Activated CD8-positive, alpha-beta T cell treated with anti-CD3 and anti-CD28 coated beads for 36 hours (primary cell): ENCODE results near the gene PXMP4. TPM values are rescaled to one million over a fixed set of nuclear protein-coding genes. Genes with fewer than 3 reads are reported as not detected.

Experiments used
- ATAC-seq: fragments of 200-7000 bp; cut with Tn5 transposase; one replicate; pipeline ENCODE4 v1.10.0; 2021; ENCODE audit warnings: mild to moderate bottlenecking, moderate library complexity
- CTCF ChIA-PET: fragments of 350-600 bp; sonication (Branson Sonifier 250); formaldehyde crosslinking; loops from one replicate; lab custom pipeline; 2021; ENCODE audit warnings: antibody characterized with exemption; lab: Charles Lee
- POLR2A ChIA-PET: fragments of 350-600 bp; sonication (Branson Sonifier 250); formaldehyde crosslinking; loops from one replicate; lab custom pipeline; 2021; ENCODE audit warnings: antibody characterized with exemption; lab: Charles Lee
- DNase-seq: peaks from one replicate; pipeline ENCODE4 v3.0.0-alpha.2; 2020
- H3K27ac Mint-ChIP-seq: one replicate; pipeline ENCODE4 v1.8.0; 2021; ENCODE audit warnings: mild to moderate bottlenecking, mixed read lengths
- H3K27me3 Mint-ChIP-seq: one replicate; pipeline ENCODE4 v1.8.0; 2021; ENCODE audit warnings: mixed read lengths
- H3K36me3 Mint-ChIP-seq: one replicate; pipeline ENCODE4 v1.8.0; 2021; ENCODE audit warnings: low read depth, mixed read lengths
- H3K4me1 Mint-ChIP-seq: one replicate; pipeline ENCODE4 v1.8.0; 2021; ENCODE audit warnings: low read depth, mixed read lengths
- H3K4me3 Mint-ChIP-seq: one replicate; pipeline ENCODE4 v1.8.0; 2021; ENCODE audit warnings: mild to moderate bottlenecking, moderate library complexity, mixed read lengths
- H3K9me3 Mint-ChIP-seq: one replicate; pipeline ENCODE4 v1.8.0; 2021; ENCODE audit warnings: mixed read lengths
- CTCF ChIP-seq: fragments of 200-600 bp; IDR thresholded peaks from one replicate; pipeline ENCODE4 v1.8.0; 2022; ENCODE audit warnings: antibody characterized with exemption, mild to moderate bottlenecking
- intact Hi-C: fragments of 100-400 bp; cut with micrococcal nuclease; formaldehyde crosslinking; loops from one replicate; pipeline ENCODE4 v1.10.0; 2022
- total RNA-seq, 2 experiments: library from RNA; stranded (reverse); gene quantifications; one replicate each; pipeline ENCODE4 v1.2.3, GENCODE V29; 2021

PXMP4 gene
- total RNA-seq, 2 experiments from 2014 or later: 6.9 to 7.3 TPM

- Mint-ChIP-seq H3K36me3 (no peaks in the 10 kb centered on the region), H3K27me3 (no peaks in the 10 kb centered on the region), H3K27ac (peak within 1 kb of the TSS; percentile 39), H3K4me1 (peaks cover 29% of the 10 kb centered on the region), H3K4me3 (peak within 1 kb of the TSS; percentile 67), H3K9me3 (no peaks in the 10 kb centered on the region)
- ATAC-seq (no peak), DNase-seq (no peak)
- intact Hi-C loops: no loop called here
- CTCF ChIA-PET: interaction anchor here (1.8 to 4.2 kb wide), 2 partner anchors 10 to 25 kb away, joined by 4 to 20 read pairs; no protein-coding TSS in a partner anchor
- no peak for TF ChIP-seq CTCF
- POLR2A ChIA-PET: interaction anchor here (0.8 to 15.4 kb wide), 2 partner anchors 18 to 27 kb away, joined by 3 to 262 read pairs; partner anchors contain the start of gene NECAB3
Measured at GRCh38 chr20:33662172-33662571, 57.9 kb downstream of the PXMP4 start, which contains the start of gene C20orf144. TSS of gene C20orf144 (plus strand) at chr20:33662327. CDS start at chr20:33662346, 19 bp downstream.

DNA sequence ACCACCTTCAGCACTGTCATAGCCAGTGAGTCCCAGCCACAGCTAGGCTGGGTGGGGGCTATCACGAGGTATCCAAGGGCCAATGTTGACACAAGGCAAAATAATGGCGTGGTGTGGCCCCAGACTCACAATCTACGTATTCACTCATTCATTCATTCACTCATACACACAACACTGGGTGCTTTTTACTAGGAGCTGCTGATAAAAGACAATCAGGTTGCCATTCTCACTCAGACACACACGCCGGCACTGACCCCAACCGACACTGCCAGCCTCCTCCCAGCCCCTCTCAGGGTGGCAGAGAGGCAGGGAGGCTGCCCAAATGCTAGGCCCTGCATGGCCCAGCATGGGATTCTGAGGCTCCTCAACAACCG is 59.4 kb downstream of the PXMP4 start:
- Mint-ChIP-seq H3K36me3 (no peaks in the 10 kb centered on the region), H3K27me3 (no peaks in the 10 kb centered on the region), H3K9me3 (no peaks in the 10 kb centered on the region), H3K4me1 (peaks cover 21% of the 10 kb centered on the region), H3K27ac (no peak overlapping the region), H3K4me3 (no peak overlapping the region)
- DNase-seq: no peak
- intact Hi-C loops: no loop called here
- CTCF ChIA-PET: no interaction called here
- no peak for ATAC-seq
- POLR2A ChIA-PET: interaction anchor here (0.7 kb wide), 1 partner anchor 72 kb away, joined by 3 read pairs; no protein-coding TSS in a partner anchor
- no peak for TF ChIP-seq CTCF

DNA sequence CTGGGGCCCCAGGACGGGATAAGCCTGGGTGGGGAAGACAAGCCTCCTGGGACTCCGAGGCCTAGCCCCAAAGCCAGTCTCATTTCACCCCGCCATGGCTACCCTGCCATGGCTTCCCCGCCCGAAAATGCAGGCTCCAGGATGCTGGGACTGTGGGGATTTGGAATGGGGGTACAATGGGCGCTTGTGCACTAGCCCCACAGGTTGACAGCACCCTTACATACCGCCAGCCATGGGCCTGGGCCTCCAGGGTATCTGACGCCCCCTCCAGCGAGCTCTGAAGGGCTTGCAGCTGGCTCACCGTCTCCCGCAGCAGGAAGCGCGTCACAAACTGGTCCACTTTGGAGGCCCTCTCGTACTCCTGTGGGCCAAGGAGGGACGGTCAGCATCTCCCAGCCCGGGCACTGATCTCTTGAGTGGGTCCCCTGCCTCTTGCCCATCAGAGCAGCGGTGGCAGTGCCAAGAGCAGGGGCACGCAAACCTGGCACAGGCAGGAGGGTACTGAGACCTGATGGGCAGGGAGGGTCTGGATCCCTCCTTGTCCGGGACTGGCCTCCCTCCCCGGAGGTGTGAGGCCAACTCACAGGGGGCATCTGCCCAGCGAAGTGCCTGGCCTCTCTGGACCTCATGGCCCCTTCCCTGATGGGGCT is 60.0 kb downstream of the PXMP4 start:
- no peaks in the 10 kb centered on the region for H3K27me3 Mint-ChIP-seq
- H3K36me3 Mint-ChIP-seq: no peaks in the 10 kb centered on the region
- H3K4me3 Mint-ChIP-seq: no peak overlapping the region
- intact Hi-C loops: no loop called here
- H3K4me1 Mint-ChIP-seq: peaks cover 16% of the 10 kb centered on the region
- TF ChIP-seq CTCF: no peak
- POLR2A ChIA-PET: no interaction called here
- DNase-seq (no peak), ATAC-seq (no peak)
- no peak overlapping the region for H3K27ac Mint-ChIP-seq
- H3K9me3 Mint-ChIP-seq: no peaks in the 10 kb centered on the region
- CTCF ChIA-PET: interaction anchor here (2.0 kb wide), 1 partner anchor 8 kb away, joined by 7 read pairs; no protein-coding TSS in a partner anchor

DNA sequence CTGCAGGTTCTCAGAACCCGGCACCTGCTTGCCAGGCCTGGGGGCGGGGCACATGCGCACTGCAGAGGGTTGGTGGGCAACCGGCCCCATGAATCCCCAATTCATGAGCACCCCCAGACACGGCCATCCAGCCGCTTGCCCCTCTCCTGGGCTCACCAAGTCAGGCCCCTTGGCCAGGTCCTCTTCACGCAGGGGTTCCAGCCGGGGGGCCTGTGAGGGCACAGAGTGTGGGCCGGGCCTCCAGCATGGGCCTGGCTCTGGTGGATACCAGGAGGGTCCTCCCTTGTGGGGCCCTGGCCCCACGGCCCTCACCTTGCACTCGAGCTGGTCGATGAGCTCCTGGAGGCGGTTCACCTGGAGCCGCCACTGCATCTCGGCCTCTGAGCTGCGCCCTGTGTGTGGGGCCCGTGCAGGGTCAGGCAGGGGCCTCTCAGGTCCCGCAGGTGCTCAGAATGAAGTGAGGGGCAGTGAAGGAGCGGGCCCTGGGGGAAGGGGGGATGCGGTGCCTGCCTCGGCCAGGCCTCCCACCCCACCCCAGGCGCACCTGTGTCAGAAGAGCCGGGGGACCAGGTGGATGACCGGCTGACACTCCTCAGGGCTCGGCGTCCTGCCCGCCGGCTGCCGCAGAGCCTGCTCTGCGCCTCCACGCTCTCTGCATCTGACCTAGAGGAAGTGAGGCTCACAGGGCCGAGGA is 60.6 kb downstream of the PXMP4 start:
- no peaks in the 10 kb centered on the region for H3K27me3 Mint-ChIP-seq
- ATAC-seq: no peak
- H3K9me3 Mint-ChIP-seq: no peaks in the 10 kb centered on the region
- ChIA-PET POLR2A (interaction anchor here (3.8 kb wide), 1 partner anchor 8 kb away, joined by 16 read pairs; the partner anchor contains the start of gene ACTL10), CTCF (interaction anchor here (2.0 kb wide), 1 partner anchor 9 kb away, joined by 7 read pairs; no protein-coding TSS in a partner anchor)
- no peak overlapping the region for H3K4me3 Mint-ChIP-seq
- H3K36me3 Mint-ChIP-seq: no peaks in the 10 kb centered on the region
- TF ChIP-seq CTCF: no peak
- H3K4me1 Mint-ChIP-seq: peaks cover 10% of the 10 kb centered on the region
- H3K27ac Mint-ChIP-seq: no peak overlapping the region
- intact Hi-C loops: no loop called here
- DNase-seq: peak; percentile 1
